ENCODE data around the gene H1-8. TPM values are rescaled to one million over a fixed set of nuclear protein-coding genes. Genes with fewer than 3 reads are reported as not detected.
"Not testable (repeated sequence)": the region's sequence is repeated elsewhere in the genome, so short reads cannot be mapped to it uniquely, and the experiment has no call there.

The H1-8 gene
- total RNA-seq, 3 donors from 2014 or later: not detected

- no peak overlapping the region for H3K4me3 ChIP-seq
- no peak for TF ChIP-seq CTCF (IDR thresholded peaks at IDR 0.05)
- intact Hi-C loops (cut with DNase I, micrococcal nuclease): no loop called here
- ATAC-seq: no peak
- H3K4me1 ChIP-seq (ENCODE audit: low read depth): no peaks in the 10 kb centered on the region
- no peaks in the 10 kb centered on the region for H3K36me3 ChIP-seq (ENCODE audit: low read depth)
- DNase-seq: no peak
- H3K9me3 ChIP-seq: no peaks in the 10 kb centered on the region
Measured at GRCh38 chr3:129514110-129514509, 28.9 kb upstream of the H1-8 start.

DNA sequence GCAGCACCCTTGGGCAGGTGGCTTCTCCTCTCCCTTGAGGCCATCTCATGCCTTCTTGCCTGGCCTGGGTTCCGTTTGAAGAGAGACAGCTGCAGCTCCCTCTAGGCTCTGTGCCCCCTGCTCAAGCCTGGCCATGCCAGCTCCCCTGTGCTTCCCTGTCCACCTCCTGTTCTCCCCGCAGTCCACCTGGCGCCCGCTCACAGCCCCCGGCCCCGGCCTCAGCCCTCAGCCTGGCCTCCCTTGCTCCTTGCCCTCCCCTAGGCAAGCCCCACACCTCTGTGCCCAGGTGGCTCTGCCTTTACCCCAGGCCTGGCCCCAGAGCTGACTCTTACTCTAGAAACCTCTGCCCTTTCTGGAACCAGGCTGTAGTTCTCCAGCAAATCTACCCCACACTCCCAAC lies 28.4 kb upstream of the H1-8 start:
- DNase-seq (no peak), ATAC-seq (no peak)
- no peaks in the 10 kb centered on the region for H3K4me1 ChIP-seq (ENCODE audit: low read depth)
- H3K4me3 ChIP-seq: no peak overlapping the region
- no peak for TF ChIP-seq CTCF (IDR thresholded peaks at IDR 0.05)
- intact Hi-C loops (cut with DNase I, micrococcal nuclease): no loop called here
- no peaks in the 10 kb centered on the region for H3K9me3 ChIP-seq
- H3K36me3 ChIP-seq (ENCODE audit: low read depth): no peaks in the 10 kb centered on the region

- H3K4me3 ChIP-seq; intact Hi-C loops (cut with DNase I, micrococcal nuclease); H3K9me3 ChIP-seq; DNase-seq; H3K4me1 ChIP-seq (ENCODE audit: low read depth); H3K36me3 ChIP-seq (ENCODE audit: low read depth); ATAC-seq: not testable (repeated sequence)
Measured at GRCh38 chr3:129515108-129515820, 27.7 kb upstream of the H1-8 start.

DNA sequence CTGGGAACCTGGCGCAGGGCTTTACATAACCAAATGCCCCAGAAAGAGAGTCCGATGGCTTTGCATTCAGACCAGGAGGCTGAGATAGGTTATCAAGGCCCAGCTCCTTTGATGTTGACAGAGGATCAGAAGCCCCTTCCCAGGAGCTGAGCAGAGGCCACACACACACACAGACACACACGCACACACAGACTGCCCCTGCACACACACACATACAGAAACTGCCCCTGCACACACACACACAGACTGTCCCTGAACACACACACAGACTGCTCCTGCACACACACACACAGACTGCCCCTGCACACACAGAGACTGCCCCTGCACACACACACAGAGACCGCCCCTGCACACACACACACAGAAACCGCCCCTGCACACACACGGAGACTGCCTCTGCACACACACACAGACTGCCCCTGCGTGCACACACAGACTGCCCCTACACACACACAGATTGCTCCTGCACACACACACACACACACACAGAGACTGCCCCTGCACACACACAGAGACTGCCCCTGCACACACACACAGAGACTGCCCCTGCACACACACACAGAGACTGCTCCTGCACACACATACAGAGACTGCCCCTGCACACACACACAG lies 27.0 kb upstream of the H1-8 start:
- H3K9me3 ChIP-seq; H3K36me3 ChIP-seq (ENCODE audit: low read depth); ATAC-seq: not testable (repeated sequence)

DNA sequence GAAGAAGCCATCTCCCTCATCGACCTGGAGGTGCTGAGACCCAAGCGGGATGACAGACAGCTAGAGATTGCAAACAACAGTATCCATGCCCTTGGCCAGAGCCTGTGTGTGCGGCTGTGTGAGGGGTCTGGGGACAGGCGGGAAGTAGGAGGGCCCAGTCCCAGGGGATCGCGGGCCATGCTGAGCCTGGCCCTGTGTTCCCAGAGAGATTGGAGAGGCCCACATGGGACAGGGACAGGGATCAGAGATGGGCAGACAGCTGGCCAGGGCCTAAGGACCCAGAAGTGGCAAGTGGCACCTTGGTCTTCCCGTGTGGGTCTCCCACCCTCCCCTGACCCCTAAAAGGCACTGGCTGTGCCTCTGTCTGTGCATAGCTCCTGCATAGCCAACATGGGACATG lies 25.5 kb upstream of the H1-8 start:
- DNase-seq (no peak), ATAC-seq (no peak)
- H3K4me1 ChIP-seq (ENCODE audit: low read depth): no peaks in the 10 kb centered on the region
- intact Hi-C loops (cut with DNase I, micrococcal nuclease): no loop called here
- H3K4me3 ChIP-seq: no peak overlapping the region
- H3K9me3 ChIP-seq: no peaks in the 10 kb centered on the region
- no peaks in the 10 kb centered on the region for H3K36me3 ChIP-seq (ENCODE audit: low read depth)
- no peak for TF ChIP-seq CTCF (IDR thresholded peaks at IDR 0.05)

More for the DNA sequence above, 27.0 kb upstream of the H1-8 start:
- DNase-seq; H3K4me3 ChIP-seq; intact Hi-C loops (cut with DNase I, micrococcal nuclease); H3K4me1 ChIP-seq (ENCODE audit: low read depth): not testable (repeated sequence)

GRCh38 chr3:129518038-129518561 lies 24.9 kb upstream of the H1-8 start:
- no peaks in the 10 kb centered on the region for H3K4me1 ChIP-seq (ENCODE audit: low read depth)
- no peak for TF ChIP-seq CTCF (IDR thresholded peaks at IDR 0.05)

More at GRCh38 chr3:129518038-129518561, 24.9 kb upstream of the H1-8 start:
- Histone ChIP-seq H3K4me3 (no peak overlapping the region), H3K9me3 (no peaks in the 10 kb centered on the region), H3K36me3 (ENCODE audit: low read depth) (no peaks in the 10 kb centered on the region)
- DNase-seq (no peak), ATAC-seq (no peak)
- intact Hi-C loops (cut with DNase I, micrococcal nuclease): no loop called here
